CD4-positive, alpha-beta T cell (primary cell): ENCODE data around the gene RFC2. TPM values are rescaled to one million over a fixed set of nuclear protein-coding genes. Genes with fewer than 3 reads are reported as not detected.

ENCODE experiments used
- ATAC-seq: fragments of 200-7000 bp; cut with Tn5 transposase; one replicate; pipeline ENCODE4 v1.10.0; 2022; ENCODE audit warnings: mild to moderate bottlenecking; ENCODE audit not compliant: poor library complexity
- CTCF ChIA-PET: fragments of 350-600 bp; sonication (Branson Sonifier 250); formaldehyde crosslinking; loops from one replicate; lab custom pipeline; 2021; ENCODE audit warnings: antibody characterized with exemption, inconsistent platforms; lab: Charles Lee
- POLR2A ChIA-PET: fragments of 350-600 bp; sonication (Branson Sonifier 250); formaldehyde crosslinking; loops from one replicate; lab custom pipeline; 2021; ENCODE audit warnings: antibody characterized with exemption, inconsistent platforms; lab: Charles Lee
- DNase-seq, 14 experiments: peaks; one replicate each; pipeline ENCODE4 v3.0.0-alpha.2; 2013 to 2020; ENCODE audit warnings: mixed read lengths in 2 of 14
- H3K27ac ChIP-seq, 2 donors: one replicate each; pipeline versions ENCODE4 v1.5.1 to v1.7.0; 2013; ENCODE audit warnings: low read length in 2 of 2, low read depth in 1 of 2, mild to moderate bottlenecking in 1 of 2
- H3K27me3 ChIP-seq, 2 experiments: 1 replicate in 1 of 2; 2 replicates in 1 of 2; pipeline versions ENCODE4 v1.6.1 to v1.7.0; 2013; ENCODE audit warnings: low read length in 2 of 2, control low read depth in 1 of 2, mild to moderate bottlenecking in 1 of 2, moderate library complexity in 1 of 2; ENCODE audit not compliant: insufficient read depth in 2 of 2, control insufficient read depth in 1 of 2
- H3K36me3 ChIP-seq: one replicate; pipeline ENCODE4 v1.6.1; 2013; ENCODE audit warnings: low read length, control low read depth; ENCODE audit not compliant: insufficient read depth
- H3K4me1 ChIP-seq: one replicate; pipeline ENCODE4 v1.6.1; 2013; ENCODE audit warnings: low read length, control low read depth; ENCODE audit not compliant: insufficient read depth
- H3K4me3 ChIP-seq: one replicate; pipeline ENCODE4 v1.5.1; 2013; ENCODE audit warnings: mild to moderate bottlenecking, low read length, moderate library complexity
- H3K9me3 ChIP-seq, 2 experiments: 1 replicate in 1 of 2; 2 replicates in 1 of 2; pipeline versions ENCODE4 v1.6.1 to v1.7.0; 2013; ENCODE audit warnings: low read length in 2 of 2, mild to moderate bottlenecking in 2 of 2, control low read depth in 1 of 2, moderate library complexity in 1 of 2; ENCODE audit not compliant: control insufficient read depth in 1 of 2, insufficient read depth in 1 of 2
- H3K27ac Mint-ChIP-seq: one replicate; pipeline ENCODE4 v1.8.0; 2020; ENCODE audit warnings: mixed read lengths
- H3K27me3 Mint-ChIP-seq: one replicate; pipeline ENCODE4 v1.8.0; 2021; ENCODE audit warnings: mixed read lengths
- H3K36me3 Mint-ChIP-seq: one replicate; pipeline ENCODE4 v1.8.0; 2021; ENCODE audit warnings: low read depth, mixed read lengths
- H3K4me1 Mint-ChIP-seq: one replicate; pipeline ENCODE4 v1.8.0; 2021; ENCODE audit warnings: low read depth, mixed read lengths
- H3K4me3 Mint-ChIP-seq: one replicate; pipeline ENCODE4 v1.8.0; 2020; ENCODE audit warnings: mild to moderate bottlenecking, mixed read lengths
- H3K9me3 Mint-ChIP-seq: one replicate; pipeline ENCODE4 v1.8.0; 2020; ENCODE audit warnings: mixed read lengths
- CTCF ChIP-seq: fragments of 200-600 bp; IDR thresholded peaks from one replicate; pipeline ENCODE4 v1.8.0; 2022; ENCODE audit warnings: antibody characterized with exemption, mild to moderate bottlenecking
- intact Hi-C, 2 experiments: fragments of 100-400 bp; cut with DNase I in 1 of 2; cut with micrococcal nuclease in 1 of 2; formaldehyde crosslinking; loops; one replicate each; pipeline versions ENCODE4 v1.15.1 to v1.9.0; 2023 to 2025; cut with DNase I, micrococcal nuclease
- total RNA-seq, 174 experiments: library from RNA in 2 of 174; stranded (reverse) in 2 of 174; gene quantifications; one replicate each; pipeline ENCODE4 v1.2.3 and lab custom pipeline; 2021 to 2026

The RFC2 gene
- total RNA-seq, 2 experiments from 2014 or later, result 8.5 to 9.6 TPM

DNA sequence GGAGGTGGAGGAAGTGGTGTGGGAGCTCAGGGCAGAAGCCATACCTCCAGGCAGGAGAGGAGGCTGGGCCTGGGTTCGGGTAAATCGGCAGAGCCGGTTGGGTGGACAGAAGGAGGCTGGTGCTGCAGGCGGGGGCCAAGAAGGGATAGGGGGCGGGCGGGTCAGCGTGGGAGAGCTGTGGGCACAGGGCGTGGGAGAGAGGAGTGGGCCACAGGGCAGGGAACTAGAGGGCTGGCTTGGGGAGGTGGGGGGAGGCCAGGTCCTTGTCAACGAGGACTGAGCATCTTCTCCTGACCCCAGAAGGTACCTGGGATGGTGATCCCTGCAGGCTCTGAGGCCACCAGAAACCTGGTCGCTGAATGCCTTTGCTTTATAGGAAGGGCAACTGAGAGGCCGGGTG lies 32.5 kb downstream of the RFC2 start:
- Mint-ChIP-seq H3K27me3 (no peaks in the 10 kb centered on the region), H3K4me3 (no peak overlapping the region), H3K27ac (no peak overlapping the region), H3K9me3 (no peaks in the 10 kb centered on the region), H3K36me3 (peaks cover 10% of the 10 kb centered on the region), H3K4me1 (peaks cover 13% of the 10 kb centered on the region)
- Histone ChIP-seq H3K27ac (no peak overlapping the region), H3K4me3 (no peak overlapping the region), H3K36me3 (peaks cover 2% of the 10 kb centered on the region), H3K27me3 (no peaks in the 10 kb centered on the region), H3K9me3 (peaks cover 0 to 4% of the 10 kb centered on the region in 2 experiments), H3K4me1 (peaks cover 17% of the 10 kb centered on the region)
- ATAC-seq, result no peak
- ChIA-PET POLR2A (no interaction called here), CTCF (no interaction called here)
- intact Hi-C loops, result no loop called here
- no peak for TF ChIP-seq CTCF
- DNase-seq, result no peak

DNA sequence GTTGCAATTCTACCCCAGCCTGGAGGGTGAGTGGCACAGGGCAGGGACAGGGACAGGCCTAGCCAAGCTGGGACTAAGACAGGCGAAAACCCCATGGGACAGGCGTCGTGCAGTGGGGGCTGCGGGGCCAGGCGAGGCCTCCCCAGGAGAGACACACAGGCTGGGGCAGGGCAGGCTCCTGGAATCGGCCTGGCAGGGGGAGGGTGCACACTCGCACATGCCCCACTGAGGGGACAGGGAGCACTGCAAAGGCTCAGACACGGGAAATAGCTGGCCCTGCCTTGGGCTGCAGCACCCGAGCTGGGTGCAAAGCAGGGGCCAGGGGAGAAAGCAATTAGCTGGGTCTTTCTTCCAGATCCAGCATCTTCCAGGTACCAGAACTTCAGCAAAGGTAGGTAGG lies 34.0 kb downstream of the RFC2 start:
- Mint-ChIP-seq H3K9me3 (no peaks in the 10 kb centered on the region), H3K27ac (no peak overlapping the region), H3K36me3 (peaks cover 5% of the 10 kb centered on the region), H3K27me3 (no peaks in the 10 kb centered on the region), H3K4me3 (no peak overlapping the region), H3K4me1 (peaks cover 15% of the 10 kb centered on the region)
- peaks cover 0 to 4% of the 10 kb centered on the region in 2 experiments for H3K9me3 ChIP-seq
- ChIA-PET CTCF (no interaction called here), POLR2A (interaction anchor here (0.5 kb wide), 1 partner anchor 36 kb away, joined by 3 read pairs; no protein-coding TSS in a partner anchor)
- ATAC-seq (no peak), DNase-seq (no peak)
- H3K27me3 ChIP-seq, result no peaks in the 10 kb centered on the region
- peaks cover 2% of the 10 kb centered on the region for H3K36me3 ChIP-seq
- no peak overlapping the region for H3K4me3 ChIP-seq
- intact Hi-C loops, result no loop called here
- H3K27ac ChIP-seq, result no peak overlapping the region
- peaks cover 13% of the 10 kb centered on the region for H3K4me1 ChIP-seq
- TF ChIP-seq CTCF, result no peak

GRCh38 chr7:74219416-74219815 lies 34.8 kb downstream of the RFC2 start:
- CTCF ChIA-PET, result no interaction called here

More at GRCh38 chr7:74219416-74219815, 34.8 kb downstream of the RFC2 start:
- Mint-ChIP-seq H3K4me3 (no peak overlapping the region), H3K27ac (no peak overlapping the region), H3K36me3 (peaks cover 5% of the 10 kb centered on the region), H3K4me1 (peaks cover 15% of the 10 kb centered on the region), H3K9me3 (no peaks in the 10 kb centered on the region), H3K27me3 (no peaks in the 10 kb centered on the region)
- intact Hi-C loops, result no loop called here
- Histone ChIP-seq H3K4me1 (peaks cover 13% of the 10 kb centered on the region), H3K9me3 (peaks cover 0 to 4% of the 10 kb centered on the region in 2 experiments), H3K27me3 (no peaks in the 10 kb centered on the region), H3K36me3 (peaks cover 2% of the 10 kb centered on the region), H3K27ac (no peak overlapping the region), H3K4me3 (no peak overlapping the region)
- no peak for TF ChIP-seq CTCF
- DNase-seq (no peak), ATAC-seq (no peak)
- POLR2A ChIA-PET, result no interaction called here
